Measurements from ENCODE around the gene RHOA. TPM values are rescaled to one million over a fixed set of nuclear protein-coding genes. Genes with fewer than 3 reads are reported as not detected.

Gene RHOA
- total RNA-seq, 1 experiment from 2014 or later: 278 TPM

DNA sequence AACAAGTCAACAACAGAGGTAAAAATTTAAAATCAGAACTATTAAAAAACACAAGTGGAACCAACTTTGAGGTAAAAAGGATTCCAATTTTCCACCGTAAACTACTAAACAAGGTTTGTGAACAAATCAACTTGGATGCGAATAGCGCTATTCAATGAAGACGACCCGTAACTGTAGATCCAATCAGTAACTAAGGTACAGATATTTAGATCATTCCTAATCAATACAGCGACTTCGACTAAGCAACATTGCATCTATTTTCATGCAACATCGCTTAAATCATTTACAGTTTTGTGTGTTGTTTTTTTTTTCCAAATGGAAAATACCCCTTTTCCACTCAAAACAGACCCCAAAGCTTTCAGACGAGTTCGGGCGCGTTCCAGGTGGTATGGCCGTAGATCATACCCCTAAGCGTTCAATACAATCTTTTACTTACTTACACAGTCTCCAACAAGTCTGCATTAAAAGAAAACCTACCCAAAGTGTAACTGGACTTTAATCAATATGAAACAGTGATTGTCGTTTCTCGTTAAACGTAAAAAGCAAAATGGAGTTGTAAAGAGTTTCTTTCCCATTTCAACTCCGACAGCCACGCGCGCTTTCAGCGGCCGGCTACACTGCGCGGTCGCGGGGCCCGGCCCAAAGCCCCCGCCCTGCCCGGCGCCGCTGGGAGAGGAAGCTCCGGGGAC lies 786 bp downstream of the RHOA start:
- ChIA-PET CTCF (no interaction called here), POLR2A (ENCODE audit: unreplicated experiment) (interaction anchor here (0.6 kb wide), 1 partner anchor 59 kb away, joined by 4 read pairs; the partner anchor contains the start of gene DAG1)
- Histone ChIP-seq H3K4me3 (ENCODE audit: low read length) (peak overlapping the region; percentile 85), H3K9me2 (replicated peaks; ENCODE audit: low read length) (no peaks in the 10 kb centered on the region), H3K9ac (ENCODE audit: low read length) (peak overlapping the region; percentile 93), H3K27me3 (ENCODE audit: low read length) (no peaks in the 10 kb centered on the region), H3K79me2 (ENCODE audit: low read length) (peaks cover 75% of the 10 kb centered on the region), H2AFZ (ENCODE audit: low read length) (peak overlapping the region; percentile 54; the same call in 1 of the 2 replicates), H3F3A (ENCODE audit: low read length, unreplicated experiment) (peaks cover 3% of the 10 kb centered on the region), H3K9me3 (ENCODE audit: low read length) (no peaks in the 10 kb centered on the region), H3K36me3 (ENCODE audit: low read depth, low read length) (peaks cover 1% of the 10 kb centered on the region; the same call in 1 of the 2 replicates), H3K4me2 (ENCODE audit: low read length) (peak overlapping the region; percentile 82), H4K20me1 (ENCODE audit: low read length) (peaks cover 48% of the 10 kb centered on the region), H3K27ac (ENCODE audit: low read length) (peak overlapping the region; percentile 60), H3K4me1 (ENCODE audit: insufficient read depth, low read length) (peaks cover 28% of the 10 kb centered on the region)
- no peak for ATAC-seq
- DNase-seq: no peak
- TF ChIP-seq EZH2 (IDR thresholded peaks at IDR 0.05; ENCODE audit: low read length, unreplicated experiment) (no peak), CTCF (conservative IDR thresholded peaks at IDR 0.05; ENCODE audit: low read depth, low read length) (no peak), EZH2phosphoT487 (IDR thresholded peaks at IDR 0.05; ENCODE audit: borderline replicate concordance, low read length) (no peak)
- no TSS peak for BruUV-seq (replicated peaks)
- intact Hi-C loops (cut with micrococcal nuclease): loop anchor here (5.0 kb wide), 1 partner anchor 279 kb away; the partner anchor contains the start of gene LAMB2

GRCh38 chr3:49410066-49410845 lies 1.5 kb downstream of the RHOA start:
- ATAC-seq (no peak), DNase-seq (no peak)
- POLR2A ChIA-PET (ENCODE audit: unreplicated experiment): interaction anchor here (0.5 kb wide), 1 partner anchor 60 kb away, joined by 3 read pairs; the partner anchor contains the start of gene DAG1
- no peaks in the 10 kb centered on the region; the same call in 1 of the 2 replicates for H3K36me3 ChIP-seq (ENCODE audit: low read depth, low read length)
- CTCF ChIA-PET: no interaction called here
- H3K27ac ChIP-seq (ENCODE audit: low read length): no peak overlapping the region
- H3K9me3 ChIP-seq (ENCODE audit: low read length): no peaks in the 10 kb centered on the region
- peaks cover 55% of the 10 kb centered on the region for H4K20me1 ChIP-seq (ENCODE audit: low read length)
- H3K9ac ChIP-seq (ENCODE audit: low read length): peak overlapping the region; percentile 93
- peaks cover 82% of the 10 kb centered on the region for H3K79me2 ChIP-seq (ENCODE audit: low read length)
- intact Hi-C loops (cut with micrococcal nuclease): loop anchor here (5.0 kb wide), 1 partner anchor 278 kb away; the partner anchor contains the start of gene LAMB2
- H3K4me1 ChIP-seq (ENCODE audit: insufficient read depth, low read length): peaks cover 28% of the 10 kb centered on the region
- H3K9me2 ChIP-seq (replicated peaks; ENCODE audit: low read length): no peaks in the 10 kb centered on the region
- BruUV-seq (replicated peaks): TSS peak; percentile 63
- peak overlapping the region; percentile 82 for H3K4me2 ChIP-seq (ENCODE audit: low read length)
- H3F3A ChIP-seq (ENCODE audit: low read length, unreplicated experiment): peaks cover 3% of the 10 kb centered on the region
- H3K4me3 ChIP-seq (ENCODE audit: low read length): peak overlapping the region; percentile 85
- H2AFZ ChIP-seq (ENCODE audit: low read length): no peak overlapping the region
- H3K27me3 ChIP-seq (ENCODE audit: low read length): no peaks in the 10 kb centered on the region
- TF ChIP-seq EZH2phosphoT487 (IDR thresholded peaks at IDR 0.05; ENCODE audit: borderline replicate concordance, low read length) (no peak), CTCF (conservative IDR thresholded peaks at IDR 0.05; ENCODE audit: low read depth, low read length) (no peak), EZH2 (IDR thresholded peaks at IDR 0.05; ENCODE audit: low read length, unreplicated experiment) (no peak)

Measured in PC-3 (cell line).